ENCODE results near the gene UBAC1. TPM values are rescaled to one million over a fixed set of nuclear protein-coding genes. Genes with fewer than 3 reads are reported as not detected.
"Not testable (repeated sequence)": the region's sequence is repeated elsewhere in the genome, so short reads cannot be mapped to it uniquely, and the experiment has no call there.

Gene UBAC1
- total RNA-seq, 1 experiment from 2014 or later, result 54.8 TPM

DNA sequence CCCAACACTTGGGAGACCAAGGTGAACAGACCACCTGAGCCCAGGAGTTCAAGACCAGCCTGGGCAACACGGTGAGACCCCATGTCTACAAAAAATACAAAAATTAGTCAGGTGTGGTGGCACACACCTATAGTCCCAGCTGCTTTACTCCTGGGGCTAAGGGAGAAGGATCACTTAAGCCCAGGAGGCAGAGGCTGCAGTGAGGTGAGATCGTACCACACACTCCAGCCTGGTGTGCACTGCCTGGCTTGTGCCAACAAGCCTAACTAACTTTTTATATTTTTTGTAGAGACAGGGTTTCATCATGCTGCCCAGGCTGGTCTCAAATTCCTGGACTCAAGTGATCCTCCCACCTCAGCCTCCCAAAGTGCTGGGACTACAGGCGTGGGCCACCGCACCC, 10.3 kb downstream of the UBAC1 start:
- POLR2A ChIA-PET; H4K20me1 ChIP-seq (ENCODE audit: insufficient read depth); RAD21 ChIA-PET (ENCODE audit: low non-redundant PET in 1 of 2, low total read pairs in 2 of 2, uncharacterized antibody in 2 of 2, unreplicated experiment in 2 of 2); H2AFZ ChIP-seq (ENCODE audit: low read depth, low read length, poor library complexity, severe bottlenecking); H3K4me3 ChIP-seq (replicated peaks in 1 of 2; ENCODE audit: low read depth in 1 of 2, low read length in 2 of 2); ATAC-seq; H3K27me3 ChIP-seq (ENCODE audit: insufficient read depth, low read length); CTCF ChIA-PET; BruUV-seq (replicated peaks); H3K9me3 ChIP-seq (ENCODE audit: control insufficient read depth in 1 of 2, insufficient read depth in 1 of 2, low read depth in 1 of 2, low read length in 2 of 2); H3K27ac ChIP-seq (ENCODE audit: low read depth, low read length); DNase-seq (ENCODE audit: low read depth, low spot score); H3K4me2 ChIP-seq (ENCODE audit: low read length); H3K9ac ChIP-seq (ENCODE audit: low read length); H3K9me2 ChIP-seq (ENCODE audit: insufficient read depth): not testable (repeated sequence)
- intact Hi-C loops (cut with micrococcal nuclease), result loop anchor here (10.0 kb wide), 1 partner anchor 86 kb away; no protein-coding TSS in a partner anchor
- peaks cover 20% of the 10 kb centered on the region in 2 experiments for H3K4me1 ChIP-seq (ENCODE audit: control insufficient read depth in 1 of 2, insufficient read depth in 2 of 2, low read length in 2 of 2)
- H3K36me3 ChIP-seq (ENCODE audit: control insufficient read depth in 1 of 2, insufficient read depth in 2 of 2, low read length in 2 of 2), result peaks cover 21 to 29% of the 10 kb centered on the region in 2 experiments
- peaks cover 24% of the 10 kb centered on the region; the same call in 1 of the 2 replicates for H3K79me2 ChIP-seq (ENCODE audit: insufficient read depth, low read length)

DNA sequence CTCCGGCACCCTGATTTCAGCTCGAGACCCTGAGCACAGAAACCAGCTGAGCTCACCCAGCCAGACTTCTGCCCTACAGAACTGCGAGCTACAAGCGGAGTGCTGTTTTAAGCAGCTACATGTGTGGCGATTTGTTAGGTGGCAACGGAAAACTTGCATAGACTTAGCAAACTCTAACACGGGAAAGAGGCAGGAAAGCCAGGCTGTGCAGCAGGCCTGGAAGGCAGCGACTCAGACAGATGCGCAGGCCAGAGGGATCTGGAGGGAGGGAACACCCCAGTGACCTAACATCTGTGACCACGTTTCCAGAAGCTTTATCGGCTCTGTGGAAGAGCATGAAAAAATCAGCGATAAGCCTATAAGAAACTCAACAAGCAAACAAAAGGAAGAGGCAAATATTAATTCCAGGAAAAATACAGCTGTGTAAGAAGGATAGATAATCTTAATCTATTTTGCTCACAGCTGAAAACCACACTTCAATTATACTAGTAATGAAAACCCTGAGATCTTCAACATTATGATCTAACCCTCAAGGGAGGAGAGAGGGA, 11.0 kb downstream of the UBAC1 start:
- Histone ChIP-seq H3K27me3 (ENCODE audit: insufficient read depth, low read length) (no peaks in the 10 kb centered on the region), H3K79me2 (ENCODE audit: insufficient read depth, low read length) (peaks cover 18% of the 10 kb centered on the region; the same call in 1 of the 2 replicates), H3K4me3 (replicated peaks in 1 of 2; ENCODE audit: low read depth in 1 of 2, low read length in 2 of 2) (no peak overlapping the region), H2AFZ (ENCODE audit: low read depth, low read length, poor library complexity, severe bottlenecking) (no peak overlapping the region), H3K9me2 (ENCODE audit: insufficient read depth) (no peaks in the 10 kb centered on the region), H4K20me1 (ENCODE audit: insufficient read depth) (no peaks in the 10 kb centered on the region), H3K4me2 (ENCODE audit: low read length) (no peak overlapping the region), H3K36me3 (ENCODE audit: control insufficient read depth in 1 of 2, insufficient read depth in 2 of 2, low read length in 2 of 2) (peaks cover 27 to 32% of the 10 kb centered on the region in 2 experiments), H3K9me3 (ENCODE audit: control insufficient read depth in 1 of 2, insufficient read depth in 1 of 2, low read depth in 1 of 2, low read length in 2 of 2) (no peaks in the 10 kb centered on the region), H3K9ac (ENCODE audit: low read length) (no peak overlapping the region), H3K27ac (ENCODE audit: low read depth, low read length) (0 out of 2 replicates have a peak overlapping the region, but pooled peaks have one; percentile 4), H3K4me1 (ENCODE audit: control insufficient read depth in 1 of 2, insufficient read depth in 2 of 2, low read length in 2 of 2) (peaks cover 20% of the 10 kb centered on the region in 2 experiments)
- RAD21 ChIA-PET (ENCODE audit: low non-redundant PET in 1 of 2, low total read pairs in 2 of 2, uncharacterized antibody in 2 of 2, unreplicated experiment in 2 of 2), result no interaction called here
- TF ChIP-seq, protein P1, sequence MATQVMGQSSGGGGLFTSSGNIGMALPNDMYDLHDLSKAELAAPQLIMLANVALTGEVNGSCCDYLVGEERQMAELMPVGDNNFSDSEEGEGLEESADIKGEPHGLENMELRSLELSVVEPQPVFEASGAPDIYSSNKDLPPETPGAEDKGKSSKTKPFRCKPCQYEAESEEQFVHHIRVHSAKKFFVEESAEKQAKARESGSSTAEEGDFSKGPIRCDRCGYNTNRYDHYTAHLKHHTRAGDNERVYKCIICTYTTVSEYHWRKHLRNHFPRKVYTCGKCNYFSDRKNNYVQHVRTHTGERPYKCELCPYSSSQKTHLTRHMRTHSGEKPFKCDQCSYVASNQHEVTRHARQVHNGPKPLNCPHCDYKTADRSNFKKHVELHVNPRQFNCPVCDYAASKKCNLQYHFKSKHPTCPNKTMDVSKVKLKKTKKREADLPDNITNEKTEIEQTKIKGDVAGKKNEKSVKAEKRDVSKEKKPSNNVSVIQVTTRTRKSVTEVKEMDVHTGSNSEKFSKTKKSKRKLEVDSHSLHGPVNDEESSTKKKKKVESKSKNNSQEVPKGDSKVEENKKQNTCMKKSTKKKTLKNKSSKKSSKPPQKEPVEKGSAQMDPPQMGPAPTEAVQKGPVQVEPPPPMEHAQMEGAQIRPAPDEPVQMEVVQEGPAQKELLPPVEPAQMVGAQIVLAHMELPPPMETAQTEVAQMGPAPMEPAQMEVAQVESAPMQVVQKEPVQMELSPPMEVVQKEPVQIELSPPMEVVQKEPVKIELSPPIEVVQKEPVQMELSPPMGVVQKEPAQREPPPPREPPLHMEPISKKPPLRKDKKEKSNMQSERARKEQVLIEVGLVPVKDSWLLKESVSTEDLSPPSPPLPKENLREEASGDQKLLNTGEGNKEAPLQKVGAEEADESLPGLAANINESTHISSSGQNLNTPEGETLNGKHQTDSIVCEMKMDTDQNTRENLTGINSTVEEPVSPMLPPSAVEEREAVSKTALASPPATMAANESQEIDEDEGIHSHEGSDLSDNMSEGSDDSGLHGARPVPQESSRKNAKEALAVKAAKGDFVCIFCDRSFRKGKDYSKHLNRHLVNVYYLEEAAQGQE (IDR thresholded peaks at IDR 0.05; ENCODE audit: low read depth), result no peak
- no peak for TF ChIP-seq MAX (IDR thresholded peaks at IDR 0.05)
- TF ChIP-seq TCF7L2 (IDR thresholded peaks at IDR 0.05; ENCODE audit: borderline replicate concordance, extremely low read depth, insufficient read depth, insufficient read length), result no peak
- no peak for TF ChIP-seq EZH2phosphoT487 (IDR thresholded peaks at IDR 0.05; ENCODE audit: borderline replicate concordance)
- no peak for TF ChIP-seq SRF (IDR thresholded peaks at IDR 0.05; ENCODE audit: low read depth)
- TF ChIP-seq SIN3A (IDR thresholded peaks at IDR 0.05; ENCODE audit: low read depth), result no peak
- no peak for TF ChIP-seq EZH2 (IDR thresholded peaks at IDR 0.05)
- TF ChIP-seq, protein P2, sequence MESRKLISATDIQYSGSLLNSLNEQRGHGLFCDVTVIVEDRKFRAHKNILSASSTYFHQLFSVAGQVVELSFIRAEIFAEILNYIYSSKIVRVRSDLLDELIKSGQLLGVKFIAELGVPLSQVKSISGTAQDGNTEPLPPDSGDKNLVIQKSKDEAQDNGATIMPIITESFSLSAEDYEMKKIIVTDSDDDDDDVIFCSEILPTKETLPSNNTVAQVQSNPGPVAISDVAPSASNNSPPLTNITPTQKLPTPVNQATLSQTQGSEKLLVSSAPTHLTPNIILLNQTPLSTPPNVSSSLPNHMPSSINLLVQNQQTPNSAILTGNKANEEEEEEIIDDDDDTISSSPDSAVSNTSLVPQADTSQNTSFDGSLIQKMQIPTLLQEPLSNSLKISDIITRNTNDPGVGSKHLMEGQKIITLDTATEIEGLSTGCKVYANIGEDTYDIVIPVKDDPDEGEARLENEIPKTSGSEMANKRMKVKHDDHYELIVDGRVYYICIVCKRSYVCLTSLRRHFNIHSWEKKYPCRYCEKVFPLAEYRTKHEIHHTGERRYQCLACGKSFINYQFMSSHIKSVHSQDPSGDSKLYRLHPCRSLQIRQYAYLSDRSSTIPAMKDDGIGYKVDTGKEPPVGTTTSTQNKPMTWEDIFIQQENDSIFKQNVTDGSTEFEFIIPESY (IDR thresholded peaks at IDR 0.05; ENCODE audit: extremely low read depth, insufficient replicate concordance, low read length), result no peak
- TF ChIP-seq, protein P3, sequence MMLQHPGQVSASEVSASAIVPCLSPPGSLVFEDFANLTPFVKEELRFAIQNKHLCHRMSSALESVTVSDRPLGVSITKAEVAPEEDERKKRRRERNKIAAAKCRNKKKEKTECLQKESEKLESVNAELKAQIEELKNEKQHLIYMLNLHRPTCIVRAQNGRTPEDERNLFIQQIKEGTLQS (IDR thresholded peaks at IDR 0.05), result no peak
- no peak for TF ChIP-seq ELF1 (IDR thresholded peaks at IDR 0.05; ENCODE audit: borderline replicate concordance, low read depth)
- no peak for TF ChIP-seq EGR1 (IDR thresholded peaks at IDR 0.05; ENCODE audit: low read depth)
- no peak for TF ChIP-seq RAD21 (IDR thresholded peaks at IDR 0.05; ENCODE audit: low read depth)
- no peak for TF ChIP-seq CEBPB (IDR thresholded peaks at IDR 0.05; ENCODE audit: low read depth)
- no peak for TF ChIP-seq JUND (IDR thresholded peaks at IDR 0.05)
- no peak for TF ChIP-seq ZNF274 (IDR thresholded peaks at IDR 0.05; ENCODE audit: low read depth, low read length)
- POLR2A ChIA-PET, result interaction anchor here (0.5 kb wide), 1 partner anchor 160 kb away, joined by 3 read pairs; no protein-coding TSS in a partner anchor
- CTCF ChIA-PET, result no interaction called here
- intact Hi-C loops (cut with micrococcal nuclease), result loop anchor here (10.0 kb wide), 1 partner anchor 85 kb away; no protein-coding TSS in a partner anchor
- ATAC-seq, result no peak
- no TSS peak for BruUV-seq (replicated peaks)
- DNase-seq (ENCODE audit: low read depth, low spot score), result no peak
